ENCODE data around the gene FIBCD1.
"Not testable (repeated sequence)": the region's sequence is repeated elsewhere in the genome, so short reads cannot be mapped to it uniquely, and the experiment has no call there.

FIBCD1 gene

DNA sequence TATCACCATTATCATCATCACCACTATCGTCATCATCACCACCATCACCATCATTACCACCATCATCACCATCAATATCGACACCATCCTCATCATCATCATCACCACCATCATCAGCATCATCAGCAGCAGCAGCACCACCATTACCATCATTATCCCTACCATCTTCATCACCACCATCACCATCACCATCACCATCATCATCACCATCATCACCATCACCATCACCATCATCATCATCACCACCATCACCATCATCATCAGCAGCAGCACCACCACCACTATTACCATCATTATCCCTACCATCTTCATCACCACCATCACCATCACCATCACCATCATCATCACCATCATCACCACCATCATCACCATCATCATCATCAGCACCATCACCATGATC lies 15.9 kb upstream of the FIBCD1 start:
- DNase-seq (ENCODE audit: low read depth), result not testable (repeated sequence)

GRCh38 chr9:130954317-130954716 lies 15.3 kb upstream of the FIBCD1 start:
- no peak for DNase-seq (ENCODE audit: low read depth)

DNA sequence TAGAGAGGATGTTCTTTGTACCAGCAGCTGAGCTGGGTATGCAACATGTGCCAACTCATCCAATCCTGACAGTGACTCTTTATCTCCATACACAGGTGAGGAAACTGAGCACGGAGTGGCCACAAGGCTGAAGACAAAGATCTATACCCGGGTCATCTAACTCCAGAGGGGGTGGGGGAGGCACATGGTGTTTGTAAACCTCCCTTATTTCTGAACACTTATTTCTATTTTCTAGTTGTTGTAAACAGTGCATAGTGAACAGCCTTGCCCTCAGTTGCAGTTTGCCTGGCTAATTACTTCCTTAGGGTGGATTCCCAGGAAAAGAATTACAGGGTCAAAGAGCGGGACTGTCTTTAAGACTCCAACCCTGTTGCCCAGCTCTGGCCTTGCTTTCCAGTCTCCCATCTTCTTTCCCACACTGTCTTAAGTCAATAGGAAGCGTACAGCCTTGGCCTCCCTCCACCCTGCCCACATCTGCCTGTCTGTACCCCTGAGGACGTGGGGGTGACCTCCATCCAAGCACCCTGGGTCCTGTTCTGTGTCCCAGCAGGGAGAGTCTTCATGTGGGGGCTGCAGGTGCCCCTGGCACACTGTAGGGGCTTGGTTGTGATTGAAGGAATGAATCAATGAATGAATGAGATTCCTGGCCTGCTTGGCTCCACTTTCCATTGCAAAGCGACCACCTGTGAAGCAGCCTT lies 13.2 kb upstream of the FIBCD1 start:
- no peak for DNase-seq (ENCODE audit: low read depth)

GRCh38 chr9:130950039-130950311 lies 10.9 kb upstream of the FIBCD1 start:
- no peak for DNase-seq (ENCODE audit: low read depth)

- no peak for DNase-seq (ENCODE audit: low read depth)
Measured at GRCh38 chr9:130949188-130950038, 10.4 kb upstream of the FIBCD1 start.

- no peak for DNase-seq (ENCODE audit: low read depth)
Measured at GRCh38 chr9:130948266-130948665, 9.2 kb upstream of the FIBCD1 start.

GRCh38 chr9:130947618-130948140 lies 8.6 kb upstream of the FIBCD1 start:
- no peak for DNase-seq (ENCODE audit: low read depth)

- no peak for DNase-seq (ENCODE audit: low read depth)
Measured at GRCh38 chr9:130946766-130947617, 7.9 kb upstream of the FIBCD1 start.

GRCh38 chr9:130945173-130945572 lies 6.1 kb upstream of the FIBCD1 start:
- no peak for DNase-seq (ENCODE audit: low read depth)

DNA sequence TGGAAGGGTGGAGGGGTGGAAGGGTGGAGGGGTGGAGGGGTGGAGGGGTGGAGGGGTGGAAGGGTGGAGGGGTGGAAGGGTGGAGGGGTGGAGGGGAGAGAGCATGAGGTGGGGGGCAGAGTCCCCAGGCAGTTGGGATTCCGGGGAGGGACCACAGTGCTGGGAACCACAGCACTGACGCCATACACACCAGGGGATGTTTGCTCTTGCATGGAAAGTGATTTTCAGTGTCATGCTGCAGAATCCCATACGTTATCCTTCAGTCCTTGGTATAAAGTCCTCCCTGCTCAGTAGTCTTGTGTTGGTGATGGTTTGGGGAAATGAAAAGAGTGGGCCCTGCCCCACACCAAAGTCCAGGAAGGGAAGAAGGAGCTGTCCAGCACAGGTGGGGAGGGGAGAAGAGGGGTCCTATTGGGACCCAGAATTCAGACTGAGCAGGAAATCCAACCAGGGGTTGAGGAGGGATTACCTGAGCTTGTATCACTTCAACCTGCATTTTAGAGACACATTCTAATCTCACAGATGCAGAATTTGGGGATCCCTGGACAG lies 5.5 kb upstream of the FIBCD1 start:
- DNase-seq (ENCODE audit: low read depth), result no peak

DNA sequence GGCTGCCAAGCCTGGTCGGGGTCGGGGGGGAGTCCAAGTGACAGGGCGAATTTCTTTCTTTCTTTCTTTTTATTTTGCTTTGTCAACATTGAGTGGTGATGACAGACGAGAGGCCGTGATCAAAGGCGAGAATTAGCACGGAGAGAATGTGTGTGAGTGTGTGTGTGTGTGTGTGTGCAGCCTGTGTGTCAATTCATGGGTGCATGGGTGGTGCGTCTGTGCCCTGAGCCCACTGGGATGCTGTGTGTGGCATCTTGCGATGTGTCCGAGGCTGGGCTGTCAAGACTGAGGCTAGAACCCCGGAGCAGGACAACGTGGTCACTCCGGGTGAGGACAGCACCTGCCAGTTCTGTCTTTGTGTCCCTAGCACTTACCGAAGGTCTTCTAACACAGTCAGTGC lies 4.7 kb upstream of the FIBCD1 start:
- no peak for DNase-seq (ENCODE audit: low read depth)

DNA sequence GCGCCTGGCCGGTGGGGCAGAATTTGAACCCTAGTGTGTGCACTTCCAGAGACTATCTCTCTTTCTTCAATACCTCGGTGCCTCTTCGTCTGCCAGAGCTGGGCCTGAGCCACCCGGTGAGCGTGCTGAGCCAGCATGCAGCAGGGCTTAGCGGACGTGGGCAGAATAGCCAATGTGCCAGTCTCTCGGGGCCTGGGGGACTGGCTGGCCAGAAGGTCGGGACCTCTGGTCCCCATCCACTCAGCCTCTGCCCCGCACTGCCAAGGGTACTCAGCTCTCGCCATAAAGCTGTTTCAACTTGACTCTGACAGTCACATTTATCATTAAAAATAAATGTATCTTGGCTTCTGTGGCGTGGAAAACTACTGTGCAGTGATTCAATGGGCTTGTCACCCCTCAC lies 4.2 kb upstream of the FIBCD1 start:
- DNase-seq (ENCODE audit: low read depth), result no peak

GRCh38 chr9:130942679-130943078 lies 3.6 kb upstream of the FIBCD1 start:
- DNase-seq (ENCODE audit: low read depth), result no peak

GRCh38 chr9:130942084-130942483 lies 3.0 kb upstream of the FIBCD1 start:
- no peak for DNase-seq (ENCODE audit: low read depth)

GRCh38 chr9:130940693-130941576 lies 1.9 kb upstream of the FIBCD1 start:
- peak; percentile 55 for DNase-seq (ENCODE audit: low read depth)

DNA sequence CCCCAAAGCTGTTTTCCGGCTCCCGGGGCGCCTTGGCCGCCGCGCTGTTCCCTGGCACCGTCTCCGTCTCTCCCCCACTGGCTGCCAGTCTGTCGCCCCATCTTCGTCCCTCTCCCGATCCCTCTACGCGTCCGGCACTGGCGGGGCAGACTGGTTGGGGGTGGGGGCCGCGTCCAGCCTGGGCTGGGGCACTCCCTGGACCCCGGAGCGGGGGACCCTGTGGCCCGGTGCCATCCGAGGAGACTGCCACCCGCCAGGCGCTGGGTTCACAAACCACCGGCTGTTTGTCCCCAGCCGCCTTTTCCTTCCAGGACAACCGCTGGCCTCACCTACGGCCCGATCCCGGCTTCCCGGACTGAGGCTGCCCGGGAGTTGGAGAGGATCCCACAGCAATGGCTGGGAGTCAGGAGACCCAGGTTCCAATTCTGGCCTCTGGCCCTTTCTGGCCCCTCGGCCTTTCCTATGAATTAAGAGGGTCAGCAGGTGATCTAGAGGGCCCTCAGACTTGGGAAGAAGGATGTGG lies 1.0 kb upstream of the FIBCD1 start:
- no peak for DNase-seq (ENCODE audit: low read depth)

DNA sequence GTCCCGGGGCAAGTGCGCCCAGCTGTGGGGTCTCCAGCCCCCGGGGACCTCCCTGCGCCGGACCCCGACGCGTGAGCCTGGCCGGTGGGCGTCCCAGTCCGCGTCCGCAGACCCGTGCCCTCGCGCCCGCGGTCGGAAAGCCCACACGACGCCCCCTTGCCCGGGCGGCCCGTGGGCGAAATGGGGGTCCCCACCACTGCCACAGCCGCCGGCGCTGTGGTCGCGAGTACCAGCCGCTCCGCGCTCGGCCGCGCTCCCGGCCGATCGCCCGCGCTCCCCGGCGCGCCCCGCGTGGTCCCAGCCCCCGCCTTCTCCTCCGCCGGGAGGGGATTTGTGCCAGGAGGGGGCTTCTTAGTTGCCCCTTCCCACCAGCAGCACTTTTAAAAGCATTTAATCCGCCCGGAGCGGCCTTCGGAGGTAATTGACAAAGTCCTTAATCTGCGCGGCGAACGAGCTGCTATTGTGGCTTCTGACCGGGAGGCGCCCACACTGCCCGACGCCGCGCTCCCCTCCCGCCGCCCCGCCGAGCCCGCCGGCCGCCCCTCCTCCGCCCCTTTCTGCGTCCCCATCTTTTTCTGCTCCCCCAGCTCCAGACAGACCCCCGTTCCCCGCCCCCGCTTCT lies 469 bp upstream of the FIBCD1 start:
- DNase-seq (ENCODE audit: low read depth), result no peak

- no peak for DNase-seq (ENCODE audit: low read depth)
Measured at GRCh38 chr9:130938184-130938651, 829 bp downstream of the FIBCD1 start.

DNA sequence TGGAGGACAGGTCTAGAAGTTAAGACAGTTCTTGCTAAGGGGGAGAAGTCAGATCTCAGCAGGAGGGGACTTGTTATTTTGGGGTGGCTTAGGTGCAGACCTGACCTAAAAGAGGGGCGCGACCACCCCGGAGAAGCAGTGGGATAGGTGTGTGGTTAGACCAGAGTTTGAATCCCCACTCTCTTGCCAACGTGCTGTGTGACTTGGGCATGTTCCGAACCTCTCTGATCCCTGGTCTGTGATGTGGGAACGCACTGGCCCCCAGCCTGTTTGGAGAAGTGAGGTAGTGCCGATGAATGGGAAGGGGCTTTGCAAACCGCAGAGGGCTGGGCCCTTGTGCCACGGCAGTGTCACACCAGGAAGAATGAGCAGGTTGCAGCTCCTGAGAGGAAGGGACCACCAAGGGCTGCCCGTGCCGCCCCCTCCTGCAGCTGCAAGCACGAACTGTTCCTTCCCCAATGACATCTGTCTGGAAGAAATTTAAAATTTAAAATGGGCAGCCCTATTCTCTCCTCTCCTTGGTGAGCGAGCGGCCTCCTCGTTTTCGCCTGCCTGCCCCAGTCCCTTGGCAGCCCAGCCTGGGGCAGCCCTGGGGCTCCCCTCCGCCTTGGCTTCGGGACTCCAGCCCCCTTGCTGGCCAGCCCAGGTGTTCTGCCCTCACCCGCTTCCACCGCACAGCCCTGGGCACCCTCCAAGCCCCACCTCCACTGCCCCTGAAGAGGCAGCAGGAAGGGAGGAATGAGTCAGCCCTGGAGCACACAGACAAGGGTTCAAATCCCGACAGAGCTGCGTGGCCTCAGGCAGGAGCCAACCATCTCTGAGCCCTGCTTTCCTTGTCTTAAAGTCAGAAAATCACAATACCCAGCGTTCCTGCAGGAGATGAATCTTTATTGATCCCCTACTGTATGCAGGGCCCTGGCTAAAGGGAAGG lies 1.6 kb downstream of the FIBCD1 start:
- DNase-seq (ENCODE audit: low read depth), result no peak
